HG03175 (cell line): Measurements from ENCODE around the gene MSH5.
A peak's percentile ranks its signal among the peaks of the same experiment; 100 is the strongest.
"Not testable (repeated sequence)": the region's sequence is repeated elsewhere in the genome, so short reads cannot be mapped to it uniquely, and the experiment has no call there.

ENCODE experiments used
- ATAC-seq: cut with Tn5 transposase; IDR thresholded peaks from one replicate; pipeline ENCODE4 v1.9.1; 2021; ENCODE audit warnings: mild to moderate bottlenecking, moderate library complexity; ENCODE audit not compliant: unreplicated experiment

Gene MSH5

GRCh38 chr6:31776485-31776988 is 36.7 kb downstream of the MSH5 start:
- ATAC-seq = no peak

GRCh38 chr6:31776989-31777666 is 37.3 kb downstream of the MSH5 start, which contains the start of gene VWA7:
Gene VWA7, minus strand, starts transcription at chr6:31777328. Its CDS starts 549 bp downstream, at chr6:31776779.
- ATAC-seq = peak; percentile 53

- no peak for ATAC-seq
Observed at GRCh38 chr6:31777667-31778050, 37.9 kb downstream of the MSH5 start.

GRCh38 chr6:31778193-31778592 is 38.4 kb downstream of the MSH5 start:
- ATAC-seq = no peak

- no peak for ATAC-seq
Observed at GRCh38 chr6:31778999-31779885, 39.4 kb downstream of the MSH5 start.

- ATAC-seq = no peak
Observed at GRCh38 chr6:31779908-31780307, 40.1 kb downstream of the MSH5 start.

- ATAC-seq = no peak
Observed at GRCh38 chr6:31780507-31781243, 40.9 kb downstream of the MSH5 start.

- no peak for ATAC-seq
Observed at GRCh38 chr6:31781244-31782125, 41.7 kb downstream of the MSH5 start.

GRCh38 chr6:31782126-31782855 is 42.5 kb downstream of the MSH5 start:
- ATAC-seq = no peak

GRCh38 chr6:31784098-31784925 is 44.5 kb downstream of the MSH5 start:
- ATAC-seq = no peak

GRCh38 chr6:31785475-31785874 is 45.7 kb downstream of the MSH5 start:
- ATAC-seq = no peak

- no peak for ATAC-seq
Observed at GRCh38 chr6:31791324-31792089, 51.7 kb downstream of the MSH5 start.

GRCh38 chr6:31792090-31792374 is 52.2 kb downstream of the MSH5 start:
- no peak for ATAC-seq

GRCh38 chr6:31792761-31793171 is 53.0 kb downstream of the MSH5 start:
- ATAC-seq = no peak

GRCh38 chr6:31793927-31794245 is 54.1 kb downstream of the MSH5 start:
- ATAC-seq = not testable (repeated sequence)

GRCh38 chr6:31794294-31794865 is 54.6 kb downstream of the MSH5 start:
- no peak for ATAC-seq

GRCh38 chr6:31794866-31795615 is 55.2 kb downstream of the MSH5 start:
- no peak for ATAC-seq
